WERI-Rb-1 (cell line): ENCODE measurements around the gene CIDEC.
A peak's percentile ranks its signal among the peaks of the same experiment; 100 is the strongest.

Source experiments
- DNase-seq: peaks from one replicate; pipeline ENCODE4 v3.0.0-alpha.2; 2020
- H3K27ac ChIP-seq: fragments of 250-450 bp; sonication (Bioruptor Pico); 2 replicates; pipeline ENCODE4 v1.5.1; 2020; ENCODE audit warnings: mild to moderate bottlenecking, moderate library complexity
- H3K27me3 ChIP-seq: fragments of 250-450 bp; sonication (Bioruptor Pico); 2 replicates; pipeline ENCODE4 v1.5.1; 2021; ENCODE audit warnings: mild to moderate bottlenecking, low read depth, moderate library complexity; ENCODE audit not compliant: insufficient read depth, severe bottlenecking
- H3K36me3 ChIP-seq: fragments of 250-450 bp; sonication (Bioruptor Pico); 2 replicates; pipeline ENCODE4 v1.5.1; 2020; ENCODE audit warnings: mild to moderate bottlenecking, moderate library complexity
- H3K4me3 ChIP-seq: 2 replicates; pipeline ENCODE4 v1.5.1; 2011; ENCODE audit warnings: low read depth, mild to moderate bottlenecking, control low read depth, low read length
- H3K9me3 ChIP-seq: fragments of 250-450 bp; sonication (Bioruptor Pico); 2 replicates; pipeline ENCODE4 v1.5.1; 2021; ENCODE audit warnings: mild to moderate bottlenecking, moderate library complexity; ENCODE audit not compliant: severe bottlenecking
- TF ChIP-seq, protein P1 (sequence below): IDR thresholded peaks from 2 replicates; pipeline ENCODE4 v1.5.1; 2011; ENCODE audit warnings: low read depth, mild to moderate bottlenecking, control low read depth, inconsistent platforms, low read length

Gene CIDEC

DNA sequence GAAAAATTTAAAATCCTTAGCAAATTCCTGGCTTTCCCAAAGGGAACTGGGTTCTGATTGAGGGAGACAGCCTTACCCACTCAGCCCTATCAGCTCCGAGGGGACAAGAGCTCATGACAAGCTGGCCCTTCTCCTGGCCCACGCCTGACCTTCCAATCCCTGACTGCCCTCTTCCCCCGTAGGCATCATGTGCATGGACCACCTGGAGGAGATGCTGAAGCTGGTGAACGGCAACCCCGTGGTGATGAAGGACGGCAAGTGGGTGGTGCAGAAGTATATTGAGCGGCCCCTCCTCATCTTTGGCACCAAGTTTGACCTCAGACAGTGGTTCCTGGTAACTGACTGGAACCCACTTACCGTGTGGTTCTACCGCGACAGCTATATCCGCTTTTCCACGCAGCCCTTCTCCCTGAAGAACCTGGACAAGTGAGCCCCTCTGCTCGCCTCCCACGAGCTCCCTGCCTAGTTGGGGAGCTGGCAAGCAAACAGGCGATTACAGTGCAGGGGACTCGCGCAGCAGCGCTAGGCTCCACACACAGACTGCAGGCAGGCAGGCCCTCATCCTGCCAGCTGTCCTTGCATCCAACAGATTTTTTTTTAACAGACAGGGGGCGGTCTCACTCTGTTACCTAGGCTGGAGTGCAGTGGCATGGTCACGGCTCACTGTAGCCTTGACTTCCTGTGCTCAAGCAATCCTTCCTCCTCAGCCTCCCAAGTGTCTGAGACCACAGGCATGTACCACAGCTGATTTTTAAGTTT lies 53.1 kb downstream of the CIDEC start:
- DNase-seq: peak; percentile 61
- peaks cover 18% of the 10 kb centered on the region for H3K36me3 ChIP-seq

DNA sequence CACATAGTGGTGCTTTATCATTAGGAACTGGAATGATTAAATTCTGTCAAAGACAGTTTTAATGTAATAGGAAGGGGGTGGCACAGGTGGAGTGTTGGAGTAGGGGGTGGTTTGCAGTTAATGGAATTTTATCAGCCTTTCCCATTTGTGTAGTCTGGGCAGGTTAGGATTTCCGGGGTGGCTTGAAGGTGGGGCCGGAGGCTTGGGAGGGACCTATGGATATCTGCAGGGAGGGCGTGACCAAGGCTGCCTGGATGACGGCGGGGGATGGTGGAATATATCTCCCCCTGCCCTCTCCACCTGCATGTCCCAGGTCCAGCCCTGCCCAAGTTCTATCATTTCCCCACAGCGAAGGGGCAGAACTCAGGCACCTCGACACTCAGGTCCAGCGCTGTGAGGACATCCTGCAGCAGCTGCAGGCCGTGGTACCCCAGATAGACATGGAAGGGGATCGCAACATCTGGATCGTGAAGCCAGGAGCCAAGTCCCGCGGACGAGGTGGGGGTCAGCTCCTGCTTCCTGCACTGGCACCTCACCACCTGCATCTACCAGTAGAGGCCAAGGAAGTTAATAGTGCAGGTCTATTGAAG lies 54.5 kb downstream of the CIDEC start:
- H3K27me3 ChIP-seq: no peaks in the 10 kb centered on the region
- DNase-seq: no peak

More for the DNA sequence above, 53.1 kb downstream of the CIDEC start:
- H3K4me3 ChIP-seq: no peak overlapping the region
- TF ChIP-seq, protein P1, sequence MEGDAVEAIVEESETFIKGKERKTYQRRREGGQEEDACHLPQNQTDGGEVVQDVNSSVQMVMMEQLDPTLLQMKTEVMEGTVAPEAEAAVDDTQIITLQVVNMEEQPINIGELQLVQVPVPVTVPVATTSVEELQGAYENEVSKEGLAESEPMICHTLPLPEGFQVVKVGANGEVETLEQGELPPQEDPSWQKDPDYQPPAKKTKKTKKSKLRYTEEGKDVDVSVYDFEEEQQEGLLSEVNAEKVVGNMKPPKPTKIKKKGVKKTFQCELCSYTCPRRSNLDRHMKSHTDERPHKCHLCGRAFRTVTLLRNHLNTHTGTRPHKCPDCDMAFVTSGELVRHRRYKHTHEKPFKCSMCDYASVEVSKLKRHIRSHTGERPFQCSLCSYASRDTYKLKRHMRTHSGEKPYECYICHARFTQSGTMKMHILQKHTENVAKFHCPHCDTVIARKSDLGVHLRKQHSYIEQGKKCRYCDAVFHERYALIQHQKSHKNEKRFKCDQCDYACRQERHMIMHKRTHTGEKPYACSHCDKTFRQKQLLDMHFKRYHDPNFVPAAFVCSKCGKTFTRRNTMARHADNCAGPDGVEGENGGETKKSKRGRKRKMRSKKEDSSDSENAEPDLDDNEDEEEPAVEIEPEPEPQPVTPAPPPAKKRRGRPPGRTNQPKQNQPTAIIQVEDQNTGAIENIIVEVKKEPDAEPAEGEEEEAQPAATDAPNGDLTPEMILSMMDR: peak; percentile 68
- H3K9me3 ChIP-seq: no peaks in the 10 kb centered on the region
- no peaks in the 10 kb centered on the region for H3K27me3 ChIP-seq
- H3K27ac ChIP-seq: peak overlapping the region; percentile 19; the same call in 1 of the 2 replicates

DNA sequence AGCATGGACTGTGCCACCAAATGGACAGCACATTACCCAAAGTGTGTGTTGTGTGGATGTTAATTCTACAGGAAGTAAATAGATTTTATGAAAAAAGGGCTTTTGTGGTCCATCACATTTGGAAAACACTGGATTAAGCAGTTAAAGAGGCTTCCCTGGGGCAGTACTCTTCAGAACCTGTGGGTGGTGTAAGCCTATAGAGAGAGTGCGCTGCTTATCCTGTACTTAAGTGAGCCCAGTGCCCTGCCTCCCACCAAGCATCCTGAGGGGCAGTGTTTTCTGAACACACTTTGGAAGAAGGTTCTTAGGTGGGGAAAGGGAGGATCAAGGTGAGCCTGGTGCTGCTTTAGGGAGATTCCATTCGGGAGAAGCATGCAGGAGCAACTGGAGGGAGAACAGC lies 59.1 kb downstream of the CIDEC start:
- DNase-seq: peak; percentile 47
- no peak overlapping the region for H3K4me3 ChIP-seq
- TF ChIP-seq, protein P1: peak; percentile 59
- H3K27me3 ChIP-seq: no peaks in the 10 kb centered on the region
- no peaks in the 10 kb centered on the region for H3K9me3 ChIP-seq
- H3K36me3 ChIP-seq: no peaks in the 10 kb centered on the region
- no peak overlapping the region for H3K27ac ChIP-seq

More for the DNA sequence above, 54.5 kb downstream of the CIDEC start:
- Histone ChIP-seq H3K4me3 (no peak overlapping the region), H3K36me3 (peaks cover 18% of the 10 kb centered on the region), H3K9me3 (no peaks in the 10 kb centered on the region), H3K27ac (no peak overlapping the region)
- TF ChIP-seq, protein P1: no peak

DNA sequence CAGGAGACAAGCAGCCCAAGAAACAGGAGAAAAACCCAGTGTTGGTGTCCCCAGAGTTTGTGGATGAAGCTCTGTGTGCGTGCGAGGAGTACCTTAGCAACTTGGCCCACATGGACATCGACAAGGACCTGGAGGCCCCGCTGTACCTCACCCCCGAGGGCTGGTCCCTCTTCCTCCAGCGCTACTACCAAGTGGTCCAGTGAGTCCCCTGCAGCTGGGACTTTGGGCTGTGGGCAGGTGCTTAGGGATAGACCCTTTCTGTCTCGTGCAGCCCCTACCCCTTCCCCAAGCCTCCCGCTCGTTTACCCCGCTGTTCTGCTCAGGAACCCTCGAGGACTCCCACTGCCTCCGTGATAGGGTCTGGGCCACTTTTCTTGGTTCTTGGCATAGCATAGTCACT lies 59.5 kb downstream of the CIDEC start:
- Histone ChIP-seq H3K27me3 (no peaks in the 10 kb centered on the region), H3K9me3 (no peaks in the 10 kb centered on the region), H3K4me3 (no peak overlapping the region), H3K36me3 (no peaks in the 10 kb centered on the region), H3K27ac (no peak overlapping the region)
- DNase-seq: no peak
- TF ChIP-seq, protein P1: no peak

DNA sequence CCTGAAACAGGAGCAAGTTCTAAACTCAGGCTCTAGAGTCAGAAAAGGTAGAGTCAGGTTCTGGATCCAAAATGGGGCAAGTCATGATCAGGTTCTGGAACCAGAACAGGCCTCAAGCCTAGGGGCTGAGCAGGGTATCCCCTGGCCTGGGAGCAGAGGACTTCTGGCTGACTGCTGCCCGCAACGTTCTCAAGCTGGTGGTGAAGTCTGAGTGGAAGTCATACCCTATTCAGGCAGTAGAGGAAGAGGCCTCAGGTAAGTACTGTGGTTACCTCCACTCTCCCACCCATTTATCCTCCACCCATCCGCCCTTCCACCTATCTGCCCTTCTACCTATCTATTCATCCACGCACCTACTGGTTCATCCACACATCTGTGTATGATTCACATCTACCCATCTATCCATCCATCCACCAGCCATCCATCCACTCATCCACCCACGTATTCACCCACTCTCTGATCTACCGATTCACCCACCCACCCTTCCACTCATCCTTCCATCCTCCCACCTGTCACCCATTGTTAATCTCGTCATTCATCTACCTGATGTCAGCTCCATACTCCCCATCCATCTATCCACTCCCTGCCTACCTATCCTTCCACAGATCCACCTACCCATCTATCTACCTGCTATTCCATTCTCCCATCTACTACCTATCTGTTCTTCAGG lies 61.3 kb downstream of the CIDEC start:
- Histone ChIP-seq H3K27ac (no peak overlapping the region), H3K36me3 (no peaks in the 10 kb centered on the region)
- TF ChIP-seq, protein P1: no peak

More for the DNA sequence above, 61.3 kb downstream of the CIDEC start:
- Histone ChIP-seq H3K4me3 (no peak overlapping the region), H3K27me3 (no peaks in the 10 kb centered on the region), H3K9me3 (no peaks in the 10 kb centered on the region)
- DNase-seq: no peak
